Right cardiac atrium (tissue), 5 donors: Measurements from ENCODE around the gene POU4F3. TPM values are rescaled to one million over a fixed set of nuclear protein-coding genes. Genes with fewer than 3 reads are reported as not detected.
"Not testable (repeated sequence)": the region's sequence is repeated elsewhere in the genome, so short reads cannot be mapped to it uniquely, and the experiment has no call there.

Experiments
- ATAC-seq, 2 donors: fragments of 200-7000 bp; cut with Tn5 transposase; one replicate each; pipeline versions ENCODE4 v1.8.0 to v1.9.1; 2020; ENCODE audit warnings: moderate library complexity in 2 of 2, mild to moderate bottlenecking in 1 of 2
- DNase-seq, 3 donors: peaks; one replicate each; pipeline ENCODE4 v3.0.0-alpha.2; 2020
- H3K27ac ChIP-seq: one replicate; pipeline ENCODE4 v1.5.1; 2013; ENCODE audit warnings: mild to moderate bottlenecking, low read length, control low read depth, moderate library complexity
- H3K27me3 ChIP-seq: one replicate; pipeline ENCODE4 v1.6.1; 2013; ENCODE audit not compliant: control insufficient read depth, insufficient read depth
- H3K4me1 ChIP-seq: one replicate; pipeline ENCODE4 v1.6.1; 2013; ENCODE audit warnings: low read length; ENCODE audit not compliant: control insufficient read depth, insufficient read depth
- H3K4me3 ChIP-seq: one replicate; pipeline ENCODE4 v1.5.1; 2013; ENCODE audit warnings: low read length, control low read depth
- H3K9me3 ChIP-seq: one replicate; pipeline ENCODE4 v1.6.1; 2013; ENCODE audit warnings: low read length; ENCODE audit not compliant: control insufficient read depth
- whole genome bisulfite sequencing: extraction: QIAGEN DNeasy Blood & Tissue Kit; methylation state at CpG from one replicate; pipeline ENCODE4 v1.1.7; 2013; 5-methylcytosine and 5-hydroxymethylcytosine counted together
- intact Hi-C, 4 donors: fragments of 100-400 bp; cut with DNase I; formaldehyde crosslinking; loops; one replicate each; pipeline versions ENCODE4 v1.11.0 to v1.14.0; 2022 to 2023
- long read RNA-seq, 4 donors: library from polyadenylated mRNA; unstranded; transcript quantifications; one replicate each; pipeline ENCODE4 v2.0.0, GENCODE V29; 2020 to 2021
- polyA plus RNA-seq: library from polyadenylated mRNA; stranded (reverse); fragments of 200-250 nt; gene quantifications from one replicate; pipeline ENCODE4 v1.2.3, GENCODE V29; 2013
- total RNA-seq, 4 donors: library from RNA; stranded (reverse); fragmentation: NEBNext Ultra II Directional; extraction: Animal tissue kit (Norgen Biotek cat#: 25700); gene quantifications; one replicate each; pipeline ENCODE4 v1.2.1, GENCODE V29; 2021
- donor health status: healthy with polysubstance abuse.
- donor health status: DM: no; HTN: yes; CAD: no.
- donor health status: DM: no; HTN: no; CAD: no.
- donor health status: DM: no; HTN: yes; CAD: no; lungs with severe emphysema.
- donor health status: DM: yes; HTN: yes; CAD: no.

POU4F3 gene, protein sequence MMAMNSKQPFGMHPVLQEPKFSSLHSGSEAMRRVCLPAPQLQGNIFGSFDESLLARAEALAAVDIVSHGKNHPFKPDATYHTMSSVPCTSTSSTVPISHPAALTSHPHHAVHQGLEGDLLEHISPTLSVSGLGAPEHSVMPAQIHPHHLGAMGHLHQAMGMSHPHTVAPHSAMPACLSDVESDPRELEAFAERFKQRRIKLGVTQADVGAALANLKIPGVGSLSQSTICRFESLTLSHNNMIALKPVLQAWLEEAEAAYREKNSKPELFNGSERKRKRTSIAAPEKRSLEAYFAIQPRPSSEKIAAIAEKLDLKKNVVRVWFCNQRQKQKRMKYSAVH
- total RNA-seq, result under 1 TPM in 1 of 4 donors, not detected in 3; 0.14 TPM
- not detected for polyA plus RNA-seq
- long read RNA-seq, donor 1, result 0 reads
- long read RNA-seq, donor 2, result 0 reads
- long read RNA-seq, donor 3, result 0 reads
- long read RNA-seq, donor 4, result 0 reads

DNA sequence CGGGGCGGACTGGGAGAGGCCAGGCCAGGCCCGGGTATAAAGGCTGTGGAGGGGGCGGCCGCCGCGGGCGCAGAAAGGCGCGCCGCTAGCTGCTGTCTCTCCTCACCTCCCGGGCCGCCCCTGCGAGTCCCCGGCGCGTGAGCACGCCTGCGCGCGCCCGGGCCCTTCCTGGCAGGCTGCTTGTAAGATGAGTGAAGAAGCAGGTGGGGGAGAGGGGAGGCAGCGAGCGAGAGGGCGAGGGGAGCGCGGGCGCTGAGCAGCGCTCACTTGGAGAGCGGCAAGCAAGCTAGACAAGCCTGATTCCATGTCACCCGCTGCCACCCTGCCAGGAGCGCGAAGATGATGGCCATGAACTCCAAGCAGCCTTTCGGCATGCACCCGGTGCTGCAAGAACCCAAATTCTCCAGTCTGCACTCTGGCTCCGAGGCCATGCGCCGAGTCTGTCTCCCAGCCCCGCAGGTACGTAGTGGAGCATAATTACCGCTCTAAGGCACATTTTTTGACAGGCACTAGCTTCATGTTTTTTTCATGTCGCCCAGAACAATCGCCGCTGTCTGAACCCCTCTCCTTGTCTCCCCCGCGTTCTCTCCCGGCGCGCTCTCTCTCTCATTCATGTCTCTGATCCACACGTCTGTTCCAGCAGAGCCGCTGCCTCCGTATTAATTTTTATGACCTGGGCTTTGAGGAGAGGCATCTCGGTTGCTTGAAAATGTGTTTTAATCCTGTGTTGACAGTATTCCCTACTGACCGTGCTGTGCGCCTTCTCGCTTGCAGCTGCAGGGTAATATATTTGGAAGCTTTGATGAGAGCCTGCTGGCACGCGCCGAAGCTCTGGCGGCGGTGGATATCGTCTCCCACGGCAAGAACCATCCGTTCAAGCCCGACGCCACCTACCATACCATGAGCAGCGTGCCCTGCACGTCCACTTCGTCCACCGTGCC lies at the start of gene POU4F3:
Gene POU4F3, plus strand, starts transcription at position 66 of the 941 bp plus-strand sequence. Its CDS starts 274 bp downstream, at position 340.
- intact Hi-C loops, result no loop called here
- WGBS, result 2% methylated on average over 70 of the region's 70 CpGs
- no peaks in the 10 kb centered on the region for H3K27me3 ChIP-seq
- H3K4me1 ChIP-seq, result peaks cover 2% of the 10 kb centered on the region
- DNase-seq (no peak), ATAC-seq (no peak)
- H3K9me3 ChIP-seq, result no peaks in the 10 kb centered on the region
- no peak within 1 kb of the TSS for H3K27ac ChIP-seq
- no peak within 1 kb of the TSS for H3K4me3 ChIP-seq

DNA sequence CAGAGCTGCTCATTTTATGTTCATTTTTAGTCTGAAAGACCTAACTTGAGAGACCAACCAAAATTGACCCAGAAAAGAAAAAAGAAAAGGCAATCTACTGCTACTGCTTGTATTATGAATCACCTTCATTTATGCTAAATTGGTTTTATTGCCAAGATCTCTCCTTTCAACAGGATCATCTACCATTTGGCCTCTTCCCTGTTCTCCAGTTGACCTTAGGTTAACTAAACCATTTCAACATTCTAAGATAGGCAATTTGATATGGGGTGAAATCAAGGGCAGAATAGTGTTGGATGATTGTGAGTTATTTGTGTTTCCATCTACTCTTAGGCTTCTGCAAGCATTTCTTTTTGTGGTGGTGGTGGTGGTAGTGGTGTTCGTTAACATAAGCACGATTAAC lies 48.3 kb upstream of the POU4F3 start:
- DNase-seq (no peak), ATAC-seq (no peak)
- H3K4me3 ChIP-seq, result no peak overlapping the region
- no peaks in the 10 kb centered on the region for H3K27me3 ChIP-seq
- H3K27ac ChIP-seq, result no peak overlapping the region
- no peaks in the 10 kb centered on the region for H3K4me1 ChIP-seq
- H3K9me3 ChIP-seq, result no peaks in the 10 kb centered on the region
- WGBS, result 96% methylated on average over 2 of the region's 2 CpGs
- intact Hi-C loops, result loop anchor here in 3 of 4 donors (5.0 kb wide), 1 partner anchor 137 kb away; no protein-coding TSS in a partner anchor

DNA sequence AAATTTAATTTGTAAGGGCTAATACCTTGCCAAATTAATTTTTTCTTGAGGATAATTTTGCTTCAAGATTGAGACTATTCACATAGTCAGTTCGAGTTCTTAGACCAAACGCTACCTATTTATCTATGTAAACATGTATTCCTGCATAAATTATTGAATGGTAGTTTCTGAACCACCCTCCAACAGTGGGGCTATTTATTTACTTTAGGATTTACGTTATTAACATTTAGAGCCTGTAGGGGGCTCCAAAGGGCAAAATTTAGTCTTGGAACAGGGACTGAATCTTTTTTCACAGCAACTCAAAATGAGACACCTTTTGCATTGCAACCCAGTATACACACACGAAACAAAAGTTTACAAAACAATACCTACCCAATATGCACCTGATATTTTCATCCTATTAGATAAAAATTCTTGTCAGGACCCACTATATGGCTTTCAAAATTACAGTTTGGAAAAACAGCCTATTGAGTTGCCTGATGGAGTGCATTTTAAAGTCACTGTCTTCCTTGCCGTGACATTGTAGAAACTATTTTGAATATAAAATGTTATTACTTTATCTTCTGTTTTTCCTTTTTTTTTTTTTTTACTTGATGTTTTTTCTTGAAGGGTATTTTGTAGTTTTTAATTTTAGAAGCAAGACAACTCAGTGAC lies 47.1 kb upstream of the POU4F3 start:
- no peak overlapping the region for H3K27ac ChIP-seq
- intact Hi-C loops, result loop anchor here (2.0 to 5.0 kb wide), 2 partner anchors 135 to 136 kb away; no protein-coding TSS in a partner anchor
- H3K27me3 ChIP-seq, result no peaks in the 10 kb centered on the region
- no peaks in the 10 kb centered on the region for H3K9me3 ChIP-seq
- no peak overlapping the region for H3K4me3 ChIP-seq
- WGBS, result 20% methylated on average over 5 of the region's 5 CpGs
- no peaks in the 10 kb centered on the region for H3K4me1 ChIP-seq
- DNase-seq (no peak), ATAC-seq (peak in 1 of 2 donors; percentile 26)

DNA sequence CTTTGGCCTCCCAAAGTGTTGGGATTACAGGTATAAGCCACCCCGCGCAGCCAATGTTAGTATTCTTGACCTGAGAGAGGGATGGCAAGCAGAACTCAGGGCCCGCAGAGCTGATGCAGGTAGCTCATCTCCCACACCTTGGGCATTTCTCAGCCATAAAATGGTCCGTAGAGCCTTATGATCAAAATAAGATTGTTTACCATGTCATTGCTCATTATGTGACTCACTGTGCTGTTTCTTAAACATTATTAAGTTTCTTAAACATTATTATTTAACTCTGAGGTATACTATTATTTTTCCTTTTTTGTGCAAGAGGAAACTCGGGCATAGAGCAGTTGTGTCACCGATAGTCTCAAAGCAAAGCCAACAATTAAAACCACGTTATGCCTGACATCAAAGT lies 42.4 kb upstream of the POU4F3 start:
- DNase-seq (no peak), ATAC-seq (no peak)
- H3K27ac ChIP-seq, result no peak overlapping the region
- no peaks in the 10 kb centered on the region for H3K9me3 ChIP-seq
- H3K4me1 ChIP-seq, result no peaks in the 10 kb centered on the region
- H3K4me3 ChIP-seq, result no peak overlapping the region
- no peaks in the 10 kb centered on the region for H3K27me3 ChIP-seq
- WGBS, result 84% methylated on average over 7 of the region's 7 CpGs
- intact Hi-C loops, result no loop called here

DNA sequence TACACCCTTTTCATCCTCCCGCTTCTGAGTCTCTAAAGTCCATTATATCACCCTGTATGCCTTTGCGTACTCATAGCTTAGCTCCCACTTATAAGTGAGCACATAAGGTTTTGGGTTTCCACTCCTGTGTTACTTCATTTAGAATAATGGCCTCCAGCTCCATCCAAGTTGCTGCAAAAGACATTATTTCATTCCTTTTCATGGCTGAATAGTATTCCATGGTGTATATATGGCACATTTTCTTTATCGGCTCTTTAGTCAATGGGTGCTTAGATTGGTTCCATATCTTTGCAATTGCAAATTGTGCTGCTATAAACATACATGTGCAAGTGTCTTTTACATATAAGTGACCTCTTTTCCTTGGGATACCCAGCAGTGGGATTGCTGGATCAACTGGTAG lies 39.7 kb upstream of the POU4F3 start:
- 97% methylated on average over 3 of the region's 3 CpGs for WGBS
- intact Hi-C loops, H3K27ac ChIP-seq, ATAC-seq, H3K9me3 ChIP-seq, H3K27me3 ChIP-seq, DNase-seq, H3K4me3 ChIP-seq, H3K4me1 ChIP-seq: not testable (repeated sequence)

DNA sequence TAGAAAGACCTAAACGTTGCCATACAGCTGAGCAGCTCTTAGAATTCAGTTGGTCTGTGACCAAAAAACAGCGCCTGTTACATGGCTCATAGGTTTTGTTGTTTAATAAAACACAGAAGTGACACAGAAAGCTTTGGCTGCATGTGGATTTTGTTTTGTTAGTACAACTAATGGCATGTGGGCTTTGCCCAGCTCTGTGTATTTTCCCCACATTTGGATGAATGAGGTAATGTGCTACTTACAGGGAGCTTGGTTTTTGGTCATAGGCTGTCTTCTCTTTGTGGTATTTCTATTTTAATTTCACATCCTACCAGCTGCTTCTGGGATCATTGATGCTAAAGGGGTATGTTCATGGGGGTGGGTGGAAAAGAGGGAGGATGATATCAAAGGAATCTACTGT lies 37.0 kb upstream of the POU4F3 start:
- Histone ChIP-seq H3K27ac (no peak overlapping the region), H3K27me3 (no peaks in the 10 kb centered on the region), H3K4me1 (no peaks in the 10 kb centered on the region), H3K4me3 (no peak overlapping the region), H3K9me3 (no peaks in the 10 kb centered on the region)
- intact Hi-C loops, result no loop called here
- ATAC-seq (no peak), DNase-seq (no peak)
- WGBS, result 64% methylated on average over 2 of the region's 2 CpGs

DNA sequence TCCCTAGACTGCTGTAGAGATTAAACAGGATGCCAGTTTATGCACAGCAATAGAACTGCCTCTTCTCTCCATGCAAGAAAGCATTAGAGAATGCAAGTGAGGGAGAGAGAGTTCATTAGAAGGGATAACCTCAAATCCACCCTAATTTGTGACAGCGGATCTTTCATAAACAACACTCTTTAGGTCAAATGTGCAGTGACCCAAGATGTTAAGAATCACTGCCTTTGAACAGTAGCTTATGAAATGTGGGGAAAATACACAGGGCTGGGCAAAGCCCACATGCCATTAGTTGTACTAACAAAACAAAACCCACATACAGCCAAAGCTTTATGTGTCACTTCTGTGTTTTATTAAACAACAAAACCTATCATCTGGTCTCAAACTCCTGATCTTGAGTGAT lies 36.2 kb upstream of the POU4F3 start:
- H3K27ac ChIP-seq, result no peak overlapping the region
- H3K4me1 ChIP-seq, result no peaks in the 10 kb centered on the region
- ATAC-seq, result no peak
- no peaks in the 10 kb centered on the region for H3K9me3 ChIP-seq
- WGBS, result 83% methylated on average over 1 of the region's 1 CpG
- no peak overlapping the region for H3K4me3 ChIP-seq
- H3K27me3 ChIP-seq, result no peaks in the 10 kb centered on the region
- no peak for DNase-seq
- intact Hi-C loops, result no loop called here

DNA sequence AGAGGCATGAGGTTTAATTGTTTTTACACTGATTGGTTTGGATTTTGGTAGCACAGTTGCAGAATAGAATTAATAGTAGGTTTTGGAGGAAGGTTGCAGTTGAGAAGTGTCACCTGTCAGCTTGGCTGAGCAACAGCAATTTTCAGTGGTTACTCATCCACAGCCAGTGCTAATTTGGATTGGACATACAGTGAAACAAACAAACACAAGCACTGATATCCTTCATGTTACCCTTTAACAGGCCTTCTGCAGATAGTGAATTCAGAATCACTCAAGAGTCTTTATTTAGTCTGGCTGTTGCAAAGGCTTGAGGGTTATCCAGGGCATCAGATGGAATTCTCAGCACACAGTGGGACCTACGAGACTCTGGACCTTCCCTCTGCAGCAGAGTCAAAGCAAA lies 31.8 kb upstream of the POU4F3 start:
- Histone ChIP-seq H3K27ac (no peak overlapping the region), H3K27me3 (no peaks in the 10 kb centered on the region), H3K4me1 (peaks cover 3% of the 10 kb centered on the region), H3K4me3 (no peak overlapping the region), H3K9me3 (no peaks in the 10 kb centered on the region)
- intact Hi-C loops, result no loop called here
- ATAC-seq, result peak in 1 of 2 donors; percentile 70
- WGBS, result 25% methylated on average over 1 of the region's 1 CpG
- DNase-seq, result no peak

DNA sequence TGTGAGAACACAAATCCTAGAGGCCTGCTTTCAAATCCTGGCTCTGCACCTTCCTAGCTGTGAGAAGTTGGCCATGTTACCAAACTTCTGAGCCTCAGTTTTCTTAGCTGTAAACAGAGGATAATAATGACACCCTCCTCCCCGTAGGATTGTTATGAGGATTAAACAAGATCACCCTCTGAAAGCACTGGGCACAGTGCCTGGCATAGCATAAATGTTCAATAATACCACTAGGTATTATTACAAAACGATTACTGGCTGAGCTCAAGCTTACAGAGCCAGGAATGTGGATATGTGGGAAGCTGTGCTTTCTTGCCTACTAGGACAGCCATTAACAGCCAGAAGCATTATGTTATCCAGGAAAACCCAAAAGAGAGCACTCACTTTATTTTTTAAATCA lies 30.8 kb upstream of the POU4F3 start:
- intact Hi-C loops, result no loop called here
- no peak for DNase-seq
- Histone ChIP-seq H3K4me3 (no peak overlapping the region), H3K9me3 (no peaks in the 10 kb centered on the region), H3K27ac (no peak overlapping the region), H3K4me1 (peaks cover 3% of the 10 kb centered on the region), H3K27me3 (no peaks in the 10 kb centered on the region)
- 69% methylated on average over 2 of the region's 2 CpGs for WGBS
- ATAC-seq, result no peak

DNA sequence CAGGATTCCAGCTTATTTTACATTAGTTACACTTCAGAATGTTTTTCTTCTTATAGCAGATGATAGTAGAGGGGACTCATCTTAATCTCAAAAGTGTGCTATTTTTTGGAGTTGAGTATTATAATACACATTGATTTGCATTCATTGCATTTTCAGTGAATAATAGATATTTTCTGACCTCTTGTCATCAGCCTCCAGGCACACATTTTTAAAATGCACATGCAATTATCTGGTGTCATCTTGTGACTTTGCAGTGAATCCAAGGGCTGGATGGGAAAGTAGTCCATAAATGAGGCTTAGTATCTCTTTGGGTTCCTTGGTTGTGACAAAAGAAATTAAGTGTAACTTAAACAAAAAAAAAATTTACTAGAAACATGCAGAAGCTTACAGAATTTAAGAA lies 28.1 kb upstream of the POU4F3 start:
- Histone ChIP-seq H3K4me3 (no peak overlapping the region), H3K4me1 (peaks cover 3% of the 10 kb centered on the region), H3K27ac (no peak overlapping the region), H3K27me3 (no peaks in the 10 kb centered on the region), H3K9me3 (no peaks in the 10 kb centered on the region)
- intact Hi-C loops, result no loop called here
- no peak for DNase-seq
- ATAC-seq, result no peak
